ENCODE data around the gene LTBP1. TPM values are rescaled to one million over a fixed set of nuclear protein-coding genes. Genes with fewer than 3 reads are reported as not detected.

The LTBP1 gene
- total and polyA plus RNA-seq, 2 donors (not counting 1 experiment from before 2014, with no cell fraction given), result 0.69 TPM; not detected in 1

- Histone ChIP-seq H3K27me3 (replicated peaks in 1 of 4; ENCODE audit: control extremely low read depth in 1 of 4, control insufficient read depth in 3 of 4, insufficient read depth in 4 of 4, low read length in 3 of 4) (peaks cover 0 to 4% (median 0%) of the 10 kb centered on the region in 4 experiments), H3K79me2 (ENCODE audit: control insufficient read depth, insufficient read depth, low read length) (no peaks in the 10 kb centered on the region), H3K9me3 (ENCODE audit: control extremely low read depth in 1 of 3, control insufficient read depth in 2 of 3, insufficient read depth in 1 of 3, low read length in 2 of 3) (no peaks in the 10 kb centered on the region), H2AFZ (ENCODE audit: insufficient read depth, low read depth, low read length, poor library complexity, severe bottlenecking) (no peak overlapping the region), H3K4me2 (replicated peaks; ENCODE audit: low read depth, low read length, poor library complexity, severe bottlenecking) (no peak overlapping the region), H3K4me3 (ENCODE audit: control extremely low read depth in 1 of 5, extremely low read depth in 1 of 5, insufficient read depth in 1 of 5, low read depth in 2 of 5, low read length in 4 of 5) (no peak overlapping the region), H4K20me1 (ENCODE audit: control insufficient read depth, insufficient read depth, low read length, poor library complexity, severe bottlenecking) (no peaks in the 10 kb centered on the region), H3K27ac (ENCODE audit: low read length in 2 of 2) (no peak overlapping the region), H3K9ac (ENCODE audit: low read length) (no peak overlapping the region), H3K4me1 (ENCODE audit: control insufficient read depth in 2 of 2, insufficient read depth in 2 of 2, low read length in 2 of 2) (no peaks in the 10 kb centered on the region), H3K36me3 (replicated peaks in 1 of 2; ENCODE audit: control extremely low read depth in 1 of 2, control insufficient read depth in 1 of 2, extremely low read depth in 1 of 2, insufficient read depth in 2 of 2, low read length in 1 of 2) (no peaks in the 10 kb centered on the region)
- H3K27ac Mint-ChIP-seq, result no peak overlapping the region
- peaks cover 9% of the 10 kb centered on the region for H3K27me3 Mint-ChIP-seq
- WGBS (ENCODE audit: insufficient coverage), result 70% methylated on average over 3 of the region's 3 CpGs
- ChIA-PET POLR2A (no interaction called here), CTCF (interaction anchor here (0.6 to 2.3 kb wide), 3 partner anchors 248 to 378 kb away, joined by 3 to 22 read pairs (median 3); no protein-coding TSS in a partner anchor)
- intact Hi-C loops (cut with micrococcal nuclease), result loop anchor here (5.0 kb wide), 1 partner anchor 374 kb away; no protein-coding TSS in a partner anchor
- DNase-seq (peak; percentile 14), ATAC-seq (ENCODE audit: low read depth) (no peak)
- H3K9me3 Mint-ChIP-seq (ENCODE audit: insufficient read depth), result no peaks in the 10 kb centered on the region
- no peak overlapping the region for H3K4me3 Mint-ChIP-seq
- peaks cover 4% of the 10 kb centered on the region for H3K4me1 Mint-ChIP-seq
- TF ChIP-seq EZH2 (IDR thresholded peaks at IDR 0.05; ENCODE audit: borderline replicate concordance, insufficient read depth, low read depth, low read length, poor library complexity, severe bottlenecking) (no peak), CTCF (IDR thresholded peaks at IDR 0.05) (no peak)
These were observed 261.6 kb downstream of the LTBP1 start for GRCh38 chr2:33208400-33208799.

- Histone ChIP-seq H3K4me3 (ENCODE audit: control extremely low read depth in 1 of 5, extremely low read depth in 1 of 5, insufficient read depth in 1 of 5, low read depth in 2 of 5, low read length in 4 of 5) (no peak overlapping the region), H3K9me3 (ENCODE audit: control extremely low read depth in 1 of 3, control insufficient read depth in 2 of 3, insufficient read depth in 1 of 3, low read length in 2 of 3) (no peaks in the 10 kb centered on the region), H3K4me2 (replicated peaks; ENCODE audit: low read depth, low read length, poor library complexity, severe bottlenecking) (no peak overlapping the region), H2AFZ (ENCODE audit: insufficient read depth, low read depth, low read length, poor library complexity, severe bottlenecking) (no peak overlapping the region), H3K27me3 (replicated peaks in 1 of 4; ENCODE audit: control extremely low read depth in 1 of 4, control insufficient read depth in 3 of 4, insufficient read depth in 4 of 4, low read length in 3 of 4) (peaks cover 0 to 4% (median 0%) of the 10 kb centered on the region in 4 experiments), H3K4me1 (ENCODE audit: control insufficient read depth in 2 of 2, insufficient read depth in 2 of 2, low read length in 2 of 2) (no peaks in the 10 kb centered on the region), H3K27ac (ENCODE audit: low read length in 2 of 2) (no peak overlapping the region), H4K20me1 (ENCODE audit: control insufficient read depth, insufficient read depth, low read length, poor library complexity, severe bottlenecking) (no peaks in the 10 kb centered on the region), H3K79me2 (ENCODE audit: control insufficient read depth, insufficient read depth, low read length) (no peaks in the 10 kb centered on the region), H3K36me3 (replicated peaks in 1 of 2; ENCODE audit: control extremely low read depth in 1 of 2, control insufficient read depth in 1 of 2, extremely low read depth in 1 of 2, insufficient read depth in 2 of 2, low read length in 1 of 2) (no peaks in the 10 kb centered on the region), H3K9ac (ENCODE audit: low read length) (no peak overlapping the region)
- no peak overlapping the region for H3K4me3 Mint-ChIP-seq
- ATAC-seq (ENCODE audit: low read depth) (no peak), DNase-seq (no peak)
- peaks cover 11% of the 10 kb centered on the region for H3K4me1 Mint-ChIP-seq
- CTCF ChIA-PET, result no interaction called here
- POLR2A ChIA-PET, result no interaction called here
- WGBS (ENCODE audit: insufficient coverage), result no CpG with 5 or more reads among the region's 1 CpG
- intact Hi-C loops (cut with micrococcal nuclease), result loop anchor here (5.0 kb wide), 1 partner anchor 372 kb away; no protein-coding TSS in a partner anchor
- H3K9me3 Mint-ChIP-seq (ENCODE audit: insufficient read depth), result no peaks in the 10 kb centered on the region
- TF ChIP-seq CTCF (IDR thresholded peaks at IDR 0.05) (no peak), EZH2 (IDR thresholded peaks at IDR 0.05; ENCODE audit: borderline replicate concordance, insufficient read depth, low read depth, low read length, poor library complexity, severe bottlenecking) (no peak)
- H3K27ac Mint-ChIP-seq, result no peak overlapping the region
- H3K27me3 Mint-ChIP-seq, result peaks cover 10% of the 10 kb centered on the region
These were observed 263.2 kb downstream of the LTBP1 start for GRCh38 chr2:33209976-33210375.
